Endodermal cell (in vitro differentiated cells): ENCODE results near the gene PRKACA. TPM values are rescaled to one million over a fixed set of nuclear protein-coding genes. Genes with fewer than 3 reads are reported as not detected.

ENCODE experiments used
- DNase-seq: peaks from one replicate; pipeline ENCODE4 v3.0.0-alpha.2; 2017
- H3K27ac ChIP-seq: 2 replicates; pipeline ENCODE4 v1.5.1; 2013; ENCODE audit warnings: mild to moderate bottlenecking, low read depth, low read length, moderate library complexity
- H3K27me3 ChIP-seq: 2 replicates; pipeline ENCODE4 v1.6.1; 2013; ENCODE audit warnings: mild to moderate bottlenecking, low read length, moderate library complexity; ENCODE audit not compliant: insufficient read depth, control insufficient read depth, poor library complexity, severe bottlenecking
- H3K36me3 ChIP-seq: 2 replicates; pipeline ENCODE4 v1.7.0; 2013; ENCODE audit warnings: mild to moderate bottlenecking, low read length, moderate library complexity; ENCODE audit not compliant: control insufficient read depth, insufficient read depth
- H3K4me1 ChIP-seq: one replicate; pipeline ENCODE4 v1.7.0; 2013; ENCODE audit warnings: low read length; ENCODE audit not compliant: control insufficient read depth, insufficient read depth
- H3K4me3 ChIP-seq: 2 replicates; pipeline ENCODE4 v1.5.1; 2013; ENCODE audit warnings: mild to moderate bottlenecking, low read length, moderate library complexity
- H3K9ac ChIP-seq: 2 replicates; pipeline ENCODE4 v1.6.1; 2013; ENCODE audit warnings: mild to moderate bottlenecking, low read length, moderate library complexity; ENCODE audit not compliant: poor library complexity, severe bottlenecking; ENCODE audit errors: extremely low read depth
- H3K9me3 ChIP-seq: 2 replicates; pipeline ENCODE4 v1.6.1; 2013; ENCODE audit warnings: mild to moderate bottlenecking, low read length, moderate library complexity; ENCODE audit not compliant: control insufficient read depth
- H3K27ac Mint-ChIP-seq: 2 replicates; pipeline ENCODE4 v1.8.0; 2020; ENCODE audit warnings: mixed read lengths
- H3K27me3 Mint-ChIP-seq: 2 replicates; pipeline ENCODE4 v1.8.0; 2021; ENCODE audit warnings: mild to moderate bottlenecking, mixed read lengths; ENCODE audit not compliant: insufficient read depth
- H3K36me3 Mint-ChIP-seq: 2 replicates; pipeline ENCODE4 v1.8.0; 2020; ENCODE audit warnings: low read depth, mixed read lengths
- H3K4me1 Mint-ChIP-seq: 2 replicates; pipeline ENCODE4 v1.8.0; 2020; ENCODE audit warnings: mixed read lengths
- H3K4me3 Mint-ChIP-seq: 2 replicates; pipeline ENCODE4 v1.8.0; 2020; ENCODE audit warnings: mild to moderate bottlenecking, moderate library complexity, mixed read lengths
- H3K9me3 Mint-ChIP-seq: 2 replicates; pipeline ENCODE4 v1.8.0; 2020; ENCODE audit warnings: mild to moderate bottlenecking, mixed read lengths
- WGBS, 2 experiments: methylation state at CpG; one replicate each; pipeline versions ENCODE4 v1.1.5 to v1.1.7; 2013; ENCODE audit warnings: missing lambda C conversion rate in 2 of 2, mixed read lengths in 1 of 2; ENCODE audit not compliant: insufficient coverage in 1 of 2, insufficient read length in 1 of 2; 5-methylcytosine and 5-hydroxymethylcytosine counted together
- total RNA-seq, 2 donors: library from RNA; stranded (reverse); fragmentation: NEBNext Ultra II Directional in 1 of 2; extraction: Animal tissue kit (Norgen Biotek cat#: 25700) in 1 of 2; gene quantifications; 2 replicates in 1 of 2; 3 replicates in 1 of 2; pipeline ENCODE4 v1.2.1, GENCODE V29; 2021
- TF ChIP-seq, protein P1 (sequence below): fragments of 200-600 bp; sonication (generic); conservative IDR thresholded peaks from 2 replicates; pipeline ENCODE4 v1.5.0; 2021; ENCODE audit warnings: antibody characterized with exemption, mild to moderate bottlenecking

The PRKACA gene
- total RNA-seq, 2 donors from 2014 or later, result 62.1 to 73.8 TPM

DNA sequence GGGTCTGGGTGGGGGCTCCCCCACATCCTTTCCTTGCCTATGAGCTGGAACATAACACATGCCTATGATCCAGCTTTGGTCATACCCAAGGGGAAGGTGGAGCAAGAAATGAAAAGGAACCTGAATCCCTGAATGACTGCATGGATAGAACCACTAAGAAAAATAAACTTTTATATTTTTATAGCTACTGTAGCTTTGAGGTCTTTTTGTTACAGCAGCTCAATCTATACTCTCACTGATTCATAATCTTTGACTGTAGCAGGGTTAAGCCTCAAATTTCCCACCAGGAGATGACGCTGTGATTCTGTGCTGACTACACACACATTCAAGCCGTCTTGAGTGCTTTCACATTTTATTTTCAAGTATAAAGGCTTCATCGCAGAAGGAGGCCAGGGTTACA lies 64.5 kb downstream of the PRKACA start:
- H3K4me3 ChIP-seq, result no peak overlapping the region
- H3K4me1 ChIP-seq, result no peaks in the 10 kb centered on the region
- WGBS, 2 experiments, result 96% methylated on average over 3 of the region's 3 CpGs
- Mint-ChIP-seq H3K4me3 (no peak overlapping the region), H3K36me3 (peaks cover 28% of the 10 kb centered on the region), H3K9me3 (peaks cover 5% of the 10 kb centered on the region), H3K4me1 (no peaks in the 10 kb centered on the region), H3K27ac (no peak overlapping the region), H3K27me3 (peaks cover 33% of the 10 kb centered on the region)
- no peaks in the 10 kb centered on the region for H3K9me3 ChIP-seq
- peaks cover 18% of the 10 kb centered on the region for H3K27me3 ChIP-seq
- peaks cover 8% of the 10 kb centered on the region for H3K36me3 ChIP-seq
- DNase-seq, result no peak
- no peak overlapping the region for H3K9ac ChIP-seq
- TF ChIP-seq, protein P1, sequence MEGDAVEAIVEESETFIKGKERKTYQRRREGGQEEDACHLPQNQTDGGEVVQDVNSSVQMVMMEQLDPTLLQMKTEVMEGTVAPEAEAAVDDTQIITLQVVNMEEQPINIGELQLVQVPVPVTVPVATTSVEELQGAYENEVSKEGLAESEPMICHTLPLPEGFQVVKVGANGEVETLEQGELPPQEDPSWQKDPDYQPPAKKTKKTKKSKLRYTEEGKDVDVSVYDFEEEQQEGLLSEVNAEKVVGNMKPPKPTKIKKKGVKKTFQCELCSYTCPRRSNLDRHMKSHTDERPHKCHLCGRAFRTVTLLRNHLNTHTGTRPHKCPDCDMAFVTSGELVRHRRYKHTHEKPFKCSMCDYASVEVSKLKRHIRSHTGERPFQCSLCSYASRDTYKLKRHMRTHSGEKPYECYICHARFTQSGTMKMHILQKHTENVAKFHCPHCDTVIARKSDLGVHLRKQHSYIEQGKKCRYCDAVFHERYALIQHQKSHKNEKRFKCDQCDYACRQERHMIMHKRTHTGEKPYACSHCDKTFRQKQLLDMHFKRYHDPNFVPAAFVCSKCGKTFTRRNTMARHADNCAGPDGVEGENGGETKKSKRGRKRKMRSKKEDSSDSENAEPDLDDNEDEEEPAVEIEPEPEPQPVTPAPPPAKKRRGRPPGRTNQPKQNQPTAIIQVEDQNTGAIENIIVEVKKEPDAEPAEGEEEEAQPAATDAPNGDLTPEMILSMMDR, result no peak
- no peak overlapping the region for H3K27ac ChIP-seq

DNA sequence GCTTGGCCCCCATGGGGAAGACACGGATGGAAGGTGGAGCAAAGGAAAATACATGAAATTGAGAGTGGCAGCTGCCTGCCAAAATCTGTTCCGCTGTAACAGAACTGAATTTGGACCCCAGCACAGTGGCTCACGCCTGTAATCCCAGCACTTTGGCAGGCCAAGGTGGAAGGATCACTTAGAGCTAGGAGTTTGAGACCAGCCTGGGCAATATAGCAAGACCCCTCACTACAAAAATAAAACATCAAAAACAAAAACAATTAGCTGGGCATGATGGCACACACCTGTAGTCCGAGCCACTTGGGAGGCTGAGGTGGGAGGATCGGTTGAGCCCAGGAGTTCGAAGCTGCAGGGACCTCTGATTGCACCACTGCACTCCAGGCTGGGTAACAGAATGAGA lies 65.1 kb downstream of the PRKACA start:
- Mint-ChIP-seq H3K27ac (no peak overlapping the region), H3K4me3 (no peak overlapping the region), H3K36me3 (peaks cover 28% of the 10 kb centered on the region), H3K27me3 (peaks cover 28% of the 10 kb centered on the region), H3K9me3 (peaks cover 5% of the 10 kb centered on the region), H3K4me1 (no peaks in the 10 kb centered on the region)
- Histone ChIP-seq H3K27ac (no peak overlapping the region), H3K4me3 (no peak overlapping the region), H3K4me1 (no peaks in the 10 kb centered on the region), H3K36me3 (peaks cover 8% of the 10 kb centered on the region), H3K9me3 (no peaks in the 10 kb centered on the region), H3K27me3 (peaks cover 14% of the 10 kb centered on the region), H3K9ac (no peak overlapping the region)
- TF ChIP-seq, protein P1, result no peak
- no peak for DNase-seq
- WGBS, 2 experiments, result 87 to 93% methylated on average over 4 to 6 of the region's 6 CpGs

DNA sequence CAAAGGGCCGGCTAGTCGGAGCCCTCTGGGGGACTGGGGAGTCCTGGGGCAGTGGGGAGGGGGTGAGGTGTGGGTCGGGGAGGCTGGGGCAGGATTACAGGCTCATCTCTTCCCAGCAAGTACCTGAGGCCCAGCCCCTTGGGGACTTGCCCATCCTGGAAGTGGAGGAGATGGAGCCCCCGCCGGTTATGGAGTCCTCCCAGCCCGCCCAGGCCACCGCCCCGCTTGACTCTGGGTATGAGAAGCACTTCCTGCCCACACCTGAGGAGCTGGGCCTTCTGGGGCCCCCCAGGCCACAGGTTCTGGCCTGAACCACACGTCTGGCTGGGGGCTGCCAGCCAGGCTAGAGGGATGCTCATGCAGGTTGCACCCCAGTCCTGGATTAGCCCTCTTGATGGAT lies 65.6 kb downstream of the PRKACA start:
- H3K4me1 ChIP-seq, result no peaks in the 10 kb centered on the region
- H3K9me3 ChIP-seq, result no peaks in the 10 kb centered on the region
- H3K4me1 Mint-ChIP-seq, result no peaks in the 10 kb centered on the region
- H3K4me3 ChIP-seq, result no peak overlapping the region
- peaks cover 8% of the 10 kb centered on the region for H3K36me3 ChIP-seq
- peaks cover 24% of the 10 kb centered on the region for H3K27me3 Mint-ChIP-seq
- H3K9ac ChIP-seq, result no peak overlapping the region
- H3K27me3 ChIP-seq, result peaks cover 11% of the 10 kb centered on the region
- H3K36me3 Mint-ChIP-seq, result peaks cover 28% of the 10 kb centered on the region
- H3K27ac ChIP-seq, result no peak overlapping the region
- TF ChIP-seq, protein P1, result no peak
- no peak overlapping the region for H3K4me3 Mint-ChIP-seq
- no peak for DNase-seq
- WGBS, 2 experiments, result 92 to 94% methylated on average over 3 to 9 of the region's 9 CpGs
- H3K27ac Mint-ChIP-seq, result no peak overlapping the region
- H3K9me3 Mint-ChIP-seq, result peaks cover 5% of the 10 kb centered on the region
